Activated CD4-positive, CD25-positive, alpha-beta regulatory T cell treated with anti-CD3 and anti-CD28 coated beads, Interleukin-2, amount 50 U/mL, for 24 hours (primary cell): Measurements from ENCODE around the gene SCUBE2.
"Not testable (repeated sequence)": the region's sequence is repeated elsewhere in the genome, so short reads cannot be mapped to it uniquely, and the experiment has no call there.

Source experiments
- ATAC-seq, 2 donors: fragments of 150-1000 bp; cut with Tn5 transposase; one replicate each; pipeline ENCODE4 v1.10.0; 2021; ENCODE audit warnings: mild to moderate bottlenecking in 1 of 2, moderate library complexity in 1 of 2

Gene SCUBE2

GRCh38 chr11:9039863-9040262 is 51.5 kb downstream of the SCUBE2 start:
- no peak for ATAC-seq

- ATAC-seq: no peak
These were observed 52.2 kb downstream of the SCUBE2 start for GRCh38 chr11:9039198-9039597.

- ATAC-seq: no peak
These were observed 52.9 kb downstream of the SCUBE2 start for GRCh38 chr11:9038541-9038940.

- no peak for ATAC-seq
These were observed 53.4 kb downstream of the SCUBE2 start for GRCh38 chr11:9037963-9038362.

- ATAC-seq: no peak
These were observed 54.2 kb downstream of the SCUBE2 start for GRCh38 chr11:9037046-9037780.

GRCh38 chr11:9030601-9031000 is 60.8 kb downstream of the SCUBE2 start:
- no peak for ATAC-seq

- no peak for ATAC-seq
These were observed 62.0 kb downstream of the SCUBE2 start for GRCh38 chr11:9029422-9029821.

GRCh38 chr11:9028581-9028980 is 62.8 kb downstream of the SCUBE2 start:
- ATAC-seq: no peak

- no peak for ATAC-seq
These were observed 66.1 kb downstream of the SCUBE2 start for GRCh38 chr11:9025101-9025850.

GRCh38 chr11:9022961-9023680 is 68.3 kb downstream of the SCUBE2 start:
- no peak for ATAC-seq

- ATAC-seq: no peak
These were observed 70.5 kb downstream of the SCUBE2 start for GRCh38 chr11:9020916-9021315.

GRCh38 chr11:9019861-9020260 is 71.5 kb downstream of the SCUBE2 start:
- no peak for ATAC-seq

GRCh38 chr11:9017773-9018172 is 73.6 kb downstream of the SCUBE2 start:
- no peak for ATAC-seq

GRCh38 chr11:9016916-9017642 is 74.3 kb downstream of the SCUBE2 start:
- no peak for ATAC-seq

- peak; percentile 61 to 73 for ATAC-seq
These were observed 75.7 kb downstream of the SCUBE2 start for GRCh38 chr11:9015677-9016076.

- no peak for ATAC-seq
These were observed 76.6 kb downstream of the SCUBE2 start for GRCh38 chr11:9014826-9015225.

GRCh38 chr11:9013373-9013772 is 78.0 kb downstream of the SCUBE2 start:
- ATAC-seq: no peak

- ATAC-seq: not testable (repeated sequence)
These were observed 81.9 kb downstream of the SCUBE2 start for GRCh38 chr11:9009538-9009937.

- ATAC-seq: no peak
These were observed 82.7 kb downstream of the SCUBE2 start for GRCh38 chr11:9008661-9009060.

GRCh38 chr11:9008011-9008550 is 83.3 kb downstream of the SCUBE2 start:
- ATAC-seq: no peak

- no peak for ATAC-seq
These were observed 86.3 kb downstream of the SCUBE2 start for GRCh38 chr11:9005087-9005486.

GRCh38 chr11:9004183-9004926 is 87.0 kb downstream of the SCUBE2 start:
- no peak for ATAC-seq
